HEK293 (cell line): ENCODE data around the gene ARID3B.

ENCODE experiments used
- CTCF ChIA-PET: fragments of 350-600 bp; formaldehyde crosslinking; extraction: SDS; loops from one replicate; lab custom pipeline; 2021; ENCODE audit warnings: antibody characterized with exemption; lab: Yijun Ruan, JAX
- POLR2A ChIA-PET: fragments of 300-600 bp; formaldehyde crosslinking; extraction: SDS; loops from one replicate; lab custom pipeline; 2020; ENCODE audit warnings: antibody characterized with exemption, inconsistent platforms; lab: Yijun Ruan, JAX
- H3K27ac ChIP-seq: fragments of 200-500 bp; sonication (Bioruptor generic); 2 replicates; pipeline ENCODE4 v1.5.1; 2014; ENCODE audit warnings: low read depth, low read length, control low read depth, inconsistent platforms; ENCODE audit errors: extremely low read depth
- H3K36me3 ChIP-seq, 2 experiments: fragments of 200-500 bp in 1 of 2; sonication (Bioruptor generic) in 1 of 2; 1 replicate in 1 of 2; 2 replicates in 1 of 2; pipeline ENCODE4 v1.5.1; 2014 to 2017; ENCODE audit warnings: inconsistent platforms in 2 of 2, low read length in 2 of 2; ENCODE audit not compliant: control insufficient read depth in 2 of 2, insufficient read depth in 1 of 2
- H3K4me1 ChIP-seq: fragments of 200-500 bp; sonication (Bioruptor generic); 2 replicates; pipeline ENCODE4 v1.5.1; 2014; ENCODE audit warnings: mild to moderate bottlenecking, low read length, inconsistent platforms; ENCODE audit not compliant: control insufficient read depth, insufficient read depth
- H3K4me3 ChIP-seq: 2 replicates; pipeline ENCODE4 v1.5.1; 2011; ENCODE audit warnings: low read depth, mild to moderate bottlenecking, control low read depth, low read length, moderate library complexity
- H3K9me3 ChIP-seq: fragments of 200-500 bp; sonication (Bioruptor generic); 2 replicates; pipeline ENCODE4 v1.5.1; 2014; ENCODE audit warnings: low read depth, low read length, inconsistent platforms; ENCODE audit not compliant: control insufficient read depth, insufficient read depth
- PRDM1 ChIP-seq: fragments of 450-650 bp; formaldehyde crosslinking; IDR thresholded peaks from 2 replicates; pipeline ENCODE4; 2016; ENCODE audit warnings: missing biosample characterization, missing genetic modification characterization
- SALL2 ChIP-seq: fragments of 450-650 bp; formaldehyde crosslinking; IDR thresholded peaks from 2 replicates; pipeline ENCODE4 v1.5.0; 2017; ENCODE audit warnings: missing biosample characterization, mild to moderate bottlenecking, missing genetic modification characterization, borderline replicate concordance
- SCRT1 ChIP-seq: fragments of 450-650 bp; formaldehyde crosslinking; IDR thresholded peaks from 2 replicates; pipeline ENCODE4 v1.5.1; 2016; ENCODE audit warnings: missing biosample characterization, missing genetic modification characterization, borderline replicate concordance
- SCRT2 ChIP-seq: fragments of 450-650 bp; formaldehyde crosslinking; IDR thresholded peaks from 2 replicates; pipeline ENCODE4 v1.5.1; 2016; ENCODE audit warnings: missing biosample characterization, missing genetic modification characterization
- YY1 ChIP-seq: fragments of 450-650 bp; formaldehyde crosslinking; IDR thresholded peaks from 2 replicates; pipeline ENCODE4 v1.5.1; 2018; ENCODE audit warnings: missing biosample characterization, missing genetic modification characterization
- ZBTB21 ChIP-seq: fragments of 450-650 bp; formaldehyde crosslinking; IDR thresholded peaks from 2 replicates; pipeline ENCODE4 v1.5.1; 2017; ENCODE audit warnings: missing biosample characterization, missing genetic modification characterization
- ZNF133 ChIP-seq: fragments of 450-650 bp; formaldehyde crosslinking; IDR thresholded peaks from 2 replicates; pipeline ENCODE4 v1.5.1; 2016; ENCODE audit warnings: missing biosample characterization, missing genetic modification characterization
- ZNF2 ChIP-seq: fragments of 450-650 bp; formaldehyde crosslinking; IDR thresholded peaks from 2 replicates; pipeline ENCODE4 v1.5.1; 2016; ENCODE audit warnings: missing biosample characterization, missing genetic modification characterization
- ZNF311 ChIP-seq: fragments of 450-650 bp; formaldehyde crosslinking; IDR thresholded peaks from 2 replicates; pipeline ENCODE4 v1.5.1; 2017; ENCODE audit warnings: missing biosample characterization, missing genetic modification characterization, borderline replicate concordance
- ZNF341 ChIP-seq: fragments of 450-650 bp; formaldehyde crosslinking; IDR thresholded peaks from 2 replicates; pipeline ENCODE4; 2016; ENCODE audit warnings: low read depth, missing biosample characterization, missing genetic modification characterization
- ZNF624 ChIP-seq: fragments of 450-650 bp; formaldehyde crosslinking; IDR thresholded peaks from 2 replicates; pipeline ENCODE4 v1.5.1; 2017; ENCODE audit warnings: missing biosample characterization, missing genetic modification characterization
- ZNF654 ChIP-seq: fragments of 450-650 bp; formaldehyde crosslinking; IDR thresholded peaks from 2 replicates; pipeline ENCODE4 v1.5.1; 2016; ENCODE audit warnings: low read depth, missing biosample characterization, missing genetic modification characterization
- ZNF660 ChIP-seq: fragments of 450-650 bp; IDR thresholded peaks from 2 replicates; pipeline ENCODE4 v1.5.1; 2018; ENCODE audit warnings: missing biosample characterization, mild to moderate bottlenecking, missing genetic modification characterization
- ZNF792 ChIP-seq: fragments of 450-650 bp; formaldehyde crosslinking; IDR thresholded peaks from 2 replicates; pipeline ENCODE4 v1.5.1; 2016; ENCODE audit warnings: missing biosample characterization, missing genetic modification characterization
- ZSCAN30 ChIP-seq: fragments of 450-650 bp; IDR thresholded peaks from 2 replicates; pipeline ENCODE4 v1.5.1; 2018; ENCODE audit warnings: missing biosample characterization, mild to moderate bottlenecking, missing genetic modification characterization, moderate library complexity
- TF ChIP-seq, protein P1 (sequence below): fragments of 450-650 bp; formaldehyde crosslinking; IDR thresholded peaks from 2 replicates; pipeline ENCODE4 v1.5.1; 2017; ENCODE audit warnings: missing biosample characterization, missing genetic modification characterization
- TF ChIP-seq, protein P2 (sequence below): fragments of 450-650 bp; formaldehyde crosslinking; IDR thresholded peaks from 2 replicates; pipeline ENCODE4 v1.5.1; 2017; ENCODE audit warnings: missing biosample characterization, missing genetic modification characterization
- TF ChIP-seq, protein P3 (sequence below): fragments of 450-650 bp; formaldehyde crosslinking; IDR thresholded peaks from 2 replicates; pipeline ENCODE4 v1.5.1; 2017; ENCODE audit warnings: missing biosample characterization, mild to moderate bottlenecking, missing genetic modification characterization, moderate library complexity
- TF ChIP-seq, protein P4 (sequence below): sonication (generic); formaldehyde crosslinking; IDR thresholded peaks from 2 replicates; pipeline ENCODE4 v1.8.1; 2022; ENCODE audit warnings: mild to moderate bottlenecking, moderate library complexity, missing genetic modification reagents
- TF ChIP-seq, protein P5 (sequence below): fragments of 450-650 bp; formaldehyde crosslinking; IDR thresholded peaks from 2 replicates; pipeline ENCODE4 v1.5.1; 2016; ENCODE audit warnings: missing biosample characterization, missing genetic modification characterization
- TF ChIP-seq, protein P6 (sequence below): fragments of 450-650 bp; formaldehyde crosslinking; IDR thresholded peaks from 2 replicates; pipeline ENCODE4 v1.5.1; 2016; ENCODE audit warnings: missing biosample characterization, missing genetic modification characterization

ARID3B gene

DNA sequence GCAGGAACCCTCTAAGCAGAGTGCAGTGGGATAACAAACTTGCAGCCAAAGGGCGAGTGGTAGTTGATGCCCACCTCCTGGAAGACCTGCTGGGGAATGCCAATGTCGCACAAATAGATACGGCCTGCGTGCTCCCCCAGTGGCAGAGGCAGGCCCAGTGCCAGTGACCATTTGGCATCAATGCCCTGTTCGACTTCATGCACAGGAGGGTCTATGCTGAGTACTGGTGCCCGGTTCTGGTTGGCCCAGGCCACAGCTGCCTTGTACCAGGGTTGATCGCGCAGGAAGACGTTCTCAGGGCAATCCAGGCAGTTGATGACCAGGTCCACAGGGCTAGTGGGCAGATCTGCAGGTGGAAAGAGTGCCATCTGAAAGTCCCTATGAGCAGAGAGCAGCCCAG lies 91.6 kb downstream of the ARID3B start:
- POLR2A ChIA-PET = interaction anchor here (0.8 kb wide), 1 partner anchor 138 kb away, joined by 3 read pairs; no protein-coding TSS in a partner anchor

DNA sequence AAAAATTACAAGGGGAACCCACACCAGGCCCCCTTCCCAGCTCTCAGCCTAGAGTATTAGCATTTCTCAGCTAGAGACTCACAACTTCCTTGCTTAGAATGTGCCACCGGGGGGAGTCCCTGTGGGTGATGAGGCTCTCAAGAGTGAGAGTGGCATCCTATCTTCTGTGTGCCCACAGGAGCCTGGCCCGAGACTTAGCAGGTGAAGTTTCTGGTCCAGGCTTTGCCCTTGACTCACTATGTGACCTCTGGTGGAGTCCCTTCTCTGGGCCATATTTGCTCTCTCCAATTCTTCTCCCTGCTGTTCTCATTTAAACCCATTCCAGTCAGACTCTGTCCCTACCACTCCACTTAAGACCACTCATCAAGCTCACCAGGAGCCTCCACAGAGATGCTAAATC lies 92.8 kb downstream of the ARID3B start:
- POLR2A ChIA-PET = interaction anchor here (1.6 kb wide), 1 partner anchor 138 kb away, joined by 6 read pairs; no protein-coding TSS in a partner anchor
- Histone ChIP-seq H3K9me3 (no peaks in the 10 kb centered on the region), H3K27ac (no peak overlapping the region), H3K4me1 (no peaks in the 10 kb centered on the region), H3K36me3 (peaks cover 23 to 98% of the 10 kb centered on the region in 2 experiments), H3K4me3 (no peak overlapping the region)
- no peak for TF ChIP-seq PRDM1 (tag by site-specific recombination)
- TF ChIP-seq SALL2 = no peak
- TF ChIP-seq, protein P1, sequence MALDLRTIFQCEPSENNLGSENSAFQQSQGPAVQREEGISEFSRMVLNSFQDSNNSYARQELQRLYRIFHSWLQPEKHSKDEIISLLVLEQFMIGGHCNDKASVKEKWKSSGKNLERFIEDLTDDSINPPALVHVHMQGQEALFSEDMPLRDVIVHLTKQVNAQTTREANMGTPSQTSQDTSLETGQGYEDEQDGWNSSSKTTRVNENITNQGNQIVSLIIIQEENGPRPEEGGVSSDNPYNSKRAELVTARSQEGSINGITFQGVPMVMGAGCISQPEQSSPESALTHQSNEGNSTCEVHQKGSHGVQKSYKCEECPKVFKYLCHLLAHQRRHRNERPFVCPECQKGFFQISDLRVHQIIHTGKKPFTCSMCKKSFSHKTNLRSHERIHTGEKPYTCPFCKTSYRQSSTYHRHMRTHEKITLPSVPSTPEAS (tag by site-specific recombination) = no peak
- TF ChIP-seq, protein P2, sequence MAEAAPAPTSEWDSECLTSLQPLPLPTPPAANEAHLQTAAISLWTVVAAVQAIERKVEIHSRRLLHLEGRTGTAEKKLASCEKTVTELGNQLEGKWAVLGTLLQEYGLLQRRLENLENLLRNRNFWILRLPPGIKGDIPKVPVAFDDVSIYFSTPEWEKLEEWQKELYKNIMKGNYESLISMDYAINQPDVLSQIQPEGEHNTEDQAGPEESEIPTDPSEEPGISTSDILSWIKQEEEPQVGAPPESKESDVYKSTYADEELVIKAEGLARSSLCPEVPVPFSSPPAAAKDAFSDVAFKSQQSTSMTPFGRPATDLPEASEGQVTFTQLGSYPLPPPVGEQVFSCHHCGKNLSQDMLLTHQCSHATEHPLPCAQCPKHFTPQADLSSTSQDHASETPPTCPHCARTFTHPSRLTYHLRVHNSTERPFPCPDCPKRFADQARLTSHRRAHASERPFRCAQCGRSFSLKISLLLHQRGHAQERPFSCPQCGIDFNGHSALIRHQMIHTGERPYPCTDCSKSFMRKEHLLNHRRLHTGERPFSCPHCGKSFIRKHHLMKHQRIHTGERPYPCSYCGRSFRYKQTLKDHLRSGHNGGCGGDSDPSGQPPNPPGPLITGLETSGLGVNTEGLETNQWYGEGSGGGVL (tag by site-specific recombination) = no peak
- TF ChIP-seq ZNF133 (tag by site-specific recombination) = no peak
- CTCF ChIA-PET = interaction anchor here (0.7 to 14.8 kb wide), 19 partner anchors 13 to 571 kb away, joined by 3 to 800 read pairs (median 7); partner anchors contain the start of genes CLK3, CYP11A1 and CYP1A1

More for the DNA sequence above, 91.6 kb downstream of the ARID3B start:
- no peak overlapping the region for H3K27ac ChIP-seq
- CTCF ChIA-PET = interaction anchor here (0.6 to 14.8 kb wide), 27 partner anchors 12 to 321 kb away, joined by 3 to 800 read pairs (median 5); partner anchors contain the start of genes ARID3B, CLK3 and CYP11A1
- no peak overlapping the region for H3K4me3 ChIP-seq
- H3K4me1 ChIP-seq = no peaks in the 10 kb centered on the region
- TF ChIP-seq YY1 = no peak
- peaks cover 22 to 100% of the 10 kb centered on the region in 2 experiments; a peak in 2 of 3 replicates for H3K36me3 ChIP-seq
- H3K9me3 ChIP-seq = no peaks in the 10 kb centered on the region

DNA sequence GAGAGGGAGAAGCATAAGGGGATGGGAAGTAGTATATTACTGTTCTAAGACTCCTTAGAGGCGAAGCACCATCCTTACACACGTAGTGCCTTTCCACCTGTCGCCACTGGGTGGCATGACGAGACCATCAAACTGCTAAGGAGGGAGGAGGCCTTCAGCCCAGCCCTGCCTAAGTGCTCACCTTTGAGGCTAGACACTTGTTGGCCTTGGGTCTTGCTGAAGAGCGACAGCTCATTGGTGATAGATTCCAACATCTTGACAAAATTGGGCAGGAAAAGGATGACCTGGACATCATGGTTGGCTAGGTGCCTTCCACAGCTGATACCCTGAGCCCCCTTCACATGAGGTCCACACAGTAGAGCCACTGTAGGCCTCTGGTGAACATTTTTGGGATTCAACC lies 94.2 kb downstream of the ARID3B start:
- CTCF ChIA-PET = interaction anchor here (0.6 to 14.8 kb wide), 52 partner anchors 12 to 333 kb away, joined by 3 to 800 read pairs (median 4); partner anchors contain the start of genes ARID3B, CLK3, CYP11A1 and CYP1A1

More for the DNA sequence above, 94.2 kb downstream of the ARID3B start:
- H3K4me3 ChIP-seq = no peak overlapping the region
- H3K36me3 ChIP-seq = peaks cover 27 to 98% of the 10 kb centered on the region in 2 experiments
- POLR2A ChIA-PET = interaction anchor here (1.3 to 1.6 kb wide), 3 partner anchors 10 to 136 kb away, joined by 6 to 9 read pairs (median 6); no protein-coding TSS in a partner anchor
- no peak for TF ChIP-seq ZNF311 (tag by site-specific recombination)
- TF ChIP-seq, protein P3, sequence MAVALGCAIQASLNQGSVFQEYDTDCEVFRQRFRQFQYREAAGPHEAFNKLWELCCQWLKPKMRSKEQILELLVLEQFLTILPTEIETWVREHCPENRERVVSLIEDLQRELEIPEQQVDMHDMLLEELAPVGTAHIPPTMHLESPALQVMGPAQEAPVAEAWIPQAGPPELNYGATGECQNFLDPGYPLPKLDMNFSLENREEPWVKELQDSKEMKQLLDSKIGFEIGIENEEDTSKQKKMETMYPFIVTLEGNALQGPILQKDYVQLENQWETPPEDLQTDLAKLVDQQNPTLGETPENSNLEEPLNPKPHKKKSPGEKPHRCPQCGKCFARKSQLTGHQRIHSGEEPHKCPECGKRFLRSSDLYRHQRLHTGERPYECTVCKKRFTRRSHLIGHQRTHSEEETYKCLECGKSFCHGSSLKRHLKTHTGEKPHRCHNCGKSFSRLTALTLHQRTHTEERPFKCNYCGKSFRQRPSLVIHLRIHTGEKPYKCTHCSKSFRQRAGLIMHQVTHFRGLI (tag by site-specific recombination) = peak; percentile 85
- peak; percentile 99 for TF ChIP-seq SCRT2 (tag by site-specific recombination)
- no peak for TF ChIP-seq ZNF792 (tag by site-specific recombination)
- no peak for TF ChIP-seq ZBTB21 (tag by site-specific recombination)
- TF ChIP-seq ZNF654 (tag by site-specific recombination) = peak; percentile 94
- TF ChIP-seq, protein P4, sequence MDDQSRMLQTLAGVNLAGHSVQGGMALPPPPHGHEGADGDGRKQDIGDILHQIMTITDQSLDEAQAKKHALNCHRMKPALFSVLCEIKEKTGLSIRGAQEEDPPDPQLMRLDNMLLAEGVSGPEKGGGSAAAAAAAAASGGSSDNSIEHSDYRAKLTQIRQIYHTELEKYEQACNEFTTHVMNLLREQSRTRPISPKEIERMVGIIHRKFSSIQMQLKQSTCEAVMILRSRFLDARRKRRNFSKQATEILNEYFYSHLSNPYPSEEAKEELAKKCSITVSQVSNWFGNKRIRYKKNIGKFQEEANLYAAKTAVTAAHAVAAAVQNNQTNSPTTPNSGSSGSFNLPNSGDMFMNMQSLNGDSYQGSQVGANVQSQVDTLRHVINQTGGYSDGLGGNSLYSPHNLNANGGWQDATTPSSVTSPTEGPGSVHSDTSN (CRISPR knock-in tag) = 0 out of 2 replicates have a peak, but pooled peaks have one; percentile 37
- no peak for TF ChIP-seq ZNF341 (tag by site-specific recombination)
- peak; percentile 55; the same call in 1 of the 2 replicates for TF ChIP-seq ZSCAN30 (tag by site-specific recombination)
- TF ChIP-seq ZNF660 (tag by site-specific recombination) = peak; percentile 45
- TF ChIP-seq, protein P5, sequence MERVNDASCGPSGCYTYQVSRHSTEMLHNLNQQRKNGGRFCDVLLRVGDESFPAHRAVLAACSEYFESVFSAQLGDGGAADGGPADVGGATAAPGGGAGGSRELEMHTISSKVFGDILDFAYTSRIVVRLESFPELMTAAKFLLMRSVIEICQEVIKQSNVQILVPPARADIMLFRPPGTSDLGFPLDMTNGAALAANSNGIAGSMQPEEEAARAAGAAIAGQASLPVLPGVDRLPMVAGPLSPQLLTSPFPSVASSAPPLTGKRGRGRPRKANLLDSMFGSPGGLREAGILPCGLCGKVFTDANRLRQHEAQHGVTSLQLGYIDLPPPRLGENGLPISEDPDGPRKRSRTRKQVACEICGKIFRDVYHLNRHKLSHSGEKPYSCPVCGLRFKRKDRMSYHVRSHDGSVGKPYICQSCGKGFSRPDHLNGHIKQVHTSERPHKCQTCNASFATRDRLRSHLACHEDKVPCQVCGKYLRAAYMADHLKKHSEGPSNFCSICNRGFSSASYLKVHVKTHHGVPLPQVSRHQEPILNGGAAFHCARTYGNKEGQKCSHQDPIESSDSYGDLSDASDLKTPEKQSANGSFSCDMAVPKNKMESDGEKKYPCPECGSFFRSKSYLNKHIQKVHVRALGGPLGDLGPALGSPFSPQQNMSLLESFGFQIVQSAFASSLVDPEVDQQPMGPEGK (tag by site-specific recombination) = 0 out of 2 replicates have a peak, but pooled peaks have one; percentile 32
- TF ChIP-seq ZNF2 (tag by site-specific recombination) = peak; percentile 87; the same call in 1 of the 2 replicates
- TF ChIP-seq ZNF624 (tag by site-specific recombination) = no peak
- TF ChIP-seq, protein P6, sequence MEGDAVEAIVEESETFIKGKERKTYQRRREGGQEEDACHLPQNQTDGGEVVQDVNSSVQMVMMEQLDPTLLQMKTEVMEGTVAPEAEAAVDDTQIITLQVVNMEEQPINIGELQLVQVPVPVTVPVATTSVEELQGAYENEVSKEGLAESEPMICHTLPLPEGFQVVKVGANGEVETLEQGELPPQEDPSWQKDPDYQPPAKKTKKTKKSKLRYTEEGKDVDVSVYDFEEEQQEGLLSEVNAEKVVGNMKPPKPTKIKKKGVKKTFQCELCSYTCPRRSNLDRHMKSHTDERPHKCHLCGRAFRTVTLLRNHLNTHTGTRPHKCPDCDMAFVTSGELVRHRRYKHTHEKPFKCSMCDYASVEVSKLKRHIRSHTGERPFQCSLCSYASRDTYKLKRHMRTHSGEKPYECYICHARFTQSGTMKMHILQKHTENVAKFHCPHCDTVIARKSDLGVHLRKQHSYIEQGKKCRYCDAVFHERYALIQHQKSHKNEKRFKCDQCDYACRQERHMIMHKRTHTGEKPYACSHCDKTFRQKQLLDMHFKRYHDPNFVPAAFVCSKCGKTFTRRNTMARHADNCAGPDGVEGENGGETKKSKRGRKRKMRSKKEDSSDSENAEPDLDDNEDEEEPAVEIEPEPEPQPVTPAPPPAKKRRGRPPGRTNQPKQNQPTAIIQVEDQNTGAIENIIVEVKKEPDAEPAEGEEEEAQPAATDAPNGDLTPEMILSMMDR (tag by site-specific recombination) = peak; percentile 94
- TF ChIP-seq SCRT1 (tag by site-specific recombination) = peak; percentile 99
- no peaks in the 10 kb centered on the region for H3K4me1 ChIP-seq
- no peak overlapping the region for H3K27ac ChIP-seq
- H3K9me3 ChIP-seq = no peaks in the 10 kb centered on the region
